GM23338 (cell line): ENCODE measurements around the gene NPY2R. TPM values are rescaled to one million over a fixed set of nuclear protein-coding genes. Genes with fewer than 3 reads are reported as not detected.

Experiments
- ATAC-seq: fragments of 200-7000 bp; cut with Tn5 transposase; 3 replicates; pipeline ENCODE4 v1.9.1; 2020
- DNase-seq: peaks from one replicate; pipeline ENCODE4 v3.0.0-alpha.2; 2015; ENCODE audit warnings: low spot score
- H2AFZ ChIP-seq: fragments of 200-600 bp; sonication (generic); 2 replicates; pipeline ENCODE4 v1.8.0; 2016; ENCODE audit warnings: antibody characterized with exemption, mild to moderate bottlenecking, moderate library complexity
- H3F3A ChIP-seq: fragments of 200-600 bp; sonication (generic); replicated peaks from 2 replicates; pipeline ENCODE4 v1.8.0; 2017; ENCODE audit warnings: antibody characterized with exemption, mixed run types, low read depth
- H3K27ac ChIP-seq: fragments of 200-600 bp; sonication (generic); 2 replicates; pipeline ENCODE4 v1.6.1; 2016; ENCODE audit warnings: low read depth
- H3K27me3 ChIP-seq: fragments of 200-600 bp; sonication (generic); 2 replicates; pipeline ENCODE4 v1.8.0; 2016; ENCODE audit warnings: mild to moderate bottlenecking, mixed run types, moderate library complexity; ENCODE audit not compliant: insufficient read depth
- H3K36me3 ChIP-seq: fragments of 200-600 bp; sonication (generic); 2 replicates; pipeline ENCODE4 v1.8.0; 2016; ENCODE audit warnings: mild to moderate bottlenecking; ENCODE audit not compliant: insufficient read depth
- H3K4me1 ChIP-seq: fragments of 200-600 bp; sonication (generic); 2 replicates; pipeline ENCODE4 v1.8.0; 2016; ENCODE audit warnings: mild to moderate bottlenecking, moderate library complexity; ENCODE audit not compliant: insufficient read depth
- H3K4me2 ChIP-seq: fragments of 200-600 bp; sonication (generic); 2 replicates; pipeline ENCODE4 v1.7.1; 2017; ENCODE audit warnings: mixed run types
- H3K4me3 ChIP-seq: fragments of 200-600 bp; sonication (generic); 2 replicates; pipeline ENCODE4 v1.6.1; 2016; ENCODE audit warnings: mixed run types
- H3K79me2 ChIP-seq: fragments of 200-600 bp; sonication (generic); replicated peaks from 2 replicates; pipeline ENCODE4 v1.8.0; 2017; ENCODE audit warnings: mild to moderate bottlenecking; ENCODE audit not compliant: insufficient read depth
- H3K9me2 ChIP-seq: fragments of 200-600 bp; sonication (generic); 2 replicates; pipeline ENCODE4 v1.8.0; 2017; ENCODE audit not compliant: insufficient read depth
- H4K20me1 ChIP-seq: fragments of 200-600 bp; sonication (generic); replicated peaks from 2 replicates; pipeline ENCODE4 v1.8.0; 2017; ENCODE audit warnings: mild to moderate bottlenecking; ENCODE audit not compliant: insufficient read depth
- H3K27ac Mint-ChIP-seq: 2 replicates; pipeline ENCODE4 v1.8.0; 2020; ENCODE audit warnings: inconsistent platforms, mild to moderate bottlenecking, moderate library complexity, mixed read lengths
- H3K27me3 Mint-ChIP-seq: 3 replicates; pipeline ENCODE4 v1.8.0; 2022; ENCODE audit warnings: low read depth, mild to moderate bottlenecking, moderate library complexity, mixed read lengths, inconsistent platforms; ENCODE audit not compliant: insufficient read depth, poor library complexity
- H3K36me3 Mint-ChIP-seq: 3 replicates; pipeline ENCODE4 v1.8.0; 2021; ENCODE audit warnings: low read depth, mild to moderate bottlenecking, inconsistent platforms, moderate library complexity, mixed read lengths
- H3K4me1 Mint-ChIP-seq: 3 replicates; pipeline ENCODE4 v1.8.0; 2020; ENCODE audit warnings: mild to moderate bottlenecking, inconsistent platforms, mixed read lengths
- H3K4me3 Mint-ChIP-seq: 3 replicates; pipeline ENCODE4 v1.8.0; 2021; ENCODE audit warnings: moderate library complexity, mild to moderate bottlenecking, inconsistent platforms, mixed read lengths
- H3K9me3 Mint-ChIP-seq: 3 replicates; pipeline ENCODE4 v1.8.0; 2020; ENCODE audit warnings: moderate library complexity, mild to moderate bottlenecking, inconsistent platforms, mixed read lengths
- CREB1 ChIP-seq: fragments of 250-450 bp; sonication (Bioruptor Pico); IDR thresholded peaks from 2 replicates; pipeline ENCODE4 v1.5.0; 2020; ENCODE audit warnings: low read depth, mild to moderate bottlenecking, moderate library complexity
- CTCF ChIP-seq, 2 experiments: fragments of 200-600 bp in 1 of 2; sonication (generic) in 1 of 2; conservative IDR thresholded peaks; 2 replicates each; pipeline versions ENCODE4 v1.5.1 to v1.6.1; 2016 to 2017; ENCODE audit warnings: antibody characterized with exemption in 2 of 2, low read depth in 2 of 2, mild to moderate bottlenecking in 2 of 2, moderate library complexity in 1 of 2
- ETS1 ChIP-seq: IDR thresholded peaks from 2 replicates; pipeline ENCODE4 v1.6.1; 2016; ENCODE audit warnings: antibody characterized with exemption
- EZH2 ChIP-seq: fragments of 200-600 bp; sonication (generic); IDR thresholded peaks from one replicate; pipeline ENCODE4 v1.8.0; 2017; ENCODE audit warnings: antibody characterized with exemption, mild to moderate bottlenecking, low read depth; ENCODE audit not compliant: unreplicated experiment
- EZH2phosphoT487 ChIP-seq: fragments of 200-600 bp; sonication (generic); IDR thresholded peaks from one replicate; pipeline ENCODE4 v1.8.1; 2018; ENCODE audit warnings: antibody characterized with exemption; ENCODE audit not compliant: unreplicated experiment
- JUNB ChIP-seq: IDR thresholded peaks from one replicate; pipeline ENCODE4 v1.6.1; 2016; ENCODE audit warnings: antibody characterized with exemption; ENCODE audit not compliant: unreplicated experiment
- NANOG ChIP-seq: IDR thresholded peaks from 2 replicates; pipeline ENCODE4 v1.6.1; 2016; ENCODE audit warnings: antibody characterized with exemption, borderline replicate concordance
- POLR2AphosphoS5 ChIP-seq: IDR thresholded peaks from 2 replicates; pipeline ENCODE4 v1.6.1; 2016; ENCODE audit warnings: antibody characterized with exemption, low read depth
- STAT1 ChIP-seq: IDR thresholded peaks from one replicate; pipeline ENCODE4 v1.6.1; 2016; ENCODE audit warnings: antibody characterized with exemption; ENCODE audit not compliant: unreplicated experiment
- ZNF114 ChIP-seq: fragments of 250-450 bp; sonication (Bioruptor Pico); IDR thresholded peaks from 2 replicates; pipeline ENCODE4 v1.5.0; 2020; ENCODE audit warnings: mild to moderate bottlenecking, moderate library complexity
- ZNF331 ChIP-seq: fragments of 250-450 bp; sonication (Bioruptor Pico); IDR thresholded peaks from 2 replicates; pipeline ENCODE4 v1.5.0; 2020; ENCODE audit warnings: low read depth, mild to moderate bottlenecking, moderate library complexity
- ZNF462 ChIP-seq: fragments of 250-450 bp; sonication (Bioruptor Pico); IDR thresholded peaks from 2 replicates; pipeline ENCODE4 v1.5.0; 2020; ENCODE audit warnings: mild to moderate bottlenecking, moderate library complexity
- polyA plus RNA-seq: library from polyadenylated mRNA; unstranded; fragments of >200 nt; fragmentation: Nextera tagmentation; extraction: Ambion mirVana; gene quantifications from 2 replicates; pipeline ENCODE4 v1.2.1, GENCODE V29; 2016
- total RNA-seq: library from RNA; depleted of rRNA; stranded (reverse); fragments of >200 nt; shearing (Covaris generic); gene quantifications from 2 replicates; pipeline ENCODE4 v1.2.3, GENCODE V29; 2014
- TF ChIP-seq, protein P1 (sequence below): IDR thresholded peaks from one replicate; pipeline ENCODE4 v1.6.1; 2018; ENCODE audit warnings: antibody characterized with exemption; ENCODE audit not compliant: unreplicated experiment

NPY2R gene
- total and polyA plus RNA-seq, 2 experiments from 2014 or later = 0.26 to 0.59 TPM

- Histone ChIP-seq H3K4me2 (no peak overlapping the region), H4K20me1 (no peaks in the 10 kb centered on the region), H3K4me3 (no peak overlapping the region), H3F3A (no peaks in the 10 kb centered on the region), H3K27ac (no peak overlapping the region), H3K9me2 (peaks cover 6% of the 10 kb centered on the region; the same call in 1 of the 2 replicates), H3K27me3 (no peaks in the 10 kb centered on the region), H3K36me3 (no peaks in the 10 kb centered on the region), H2AFZ (no peak overlapping the region), H3K4me1 (no peaks in the 10 kb centered on the region), H3K79me2 (no peaks in the 10 kb centered on the region)
- no peaks in the 10 kb centered on the region for H3K27me3 Mint-ChIP-seq
- DNase-seq = no peak
- H3K36me3 Mint-ChIP-seq = no peaks in the 10 kb centered on the region
- no peak overlapping the region for H3K4me3 Mint-ChIP-seq
- TF ChIP-seq CREB1 (CRISPR knock-in tag) (no peak), JUNB (no peak), CTCF (conservative IDR thresholded peaks at IDR 0.05; ENCODE audit: low read depth in 2 of 2) (no peak), ZNF114 (CRISPR knock-in tag) (no peak), ETS1 (no peak), NANOG (no peak), POLR2AphosphoS5 (no peak), STAT1 (no peak), EZH2 (no peak), ZNF331 (CRISPR knock-in tag) (no peak), ZNF462 (no peak), EZH2phosphoT487 (no peak)
- TF ChIP-seq, protein P1, sequence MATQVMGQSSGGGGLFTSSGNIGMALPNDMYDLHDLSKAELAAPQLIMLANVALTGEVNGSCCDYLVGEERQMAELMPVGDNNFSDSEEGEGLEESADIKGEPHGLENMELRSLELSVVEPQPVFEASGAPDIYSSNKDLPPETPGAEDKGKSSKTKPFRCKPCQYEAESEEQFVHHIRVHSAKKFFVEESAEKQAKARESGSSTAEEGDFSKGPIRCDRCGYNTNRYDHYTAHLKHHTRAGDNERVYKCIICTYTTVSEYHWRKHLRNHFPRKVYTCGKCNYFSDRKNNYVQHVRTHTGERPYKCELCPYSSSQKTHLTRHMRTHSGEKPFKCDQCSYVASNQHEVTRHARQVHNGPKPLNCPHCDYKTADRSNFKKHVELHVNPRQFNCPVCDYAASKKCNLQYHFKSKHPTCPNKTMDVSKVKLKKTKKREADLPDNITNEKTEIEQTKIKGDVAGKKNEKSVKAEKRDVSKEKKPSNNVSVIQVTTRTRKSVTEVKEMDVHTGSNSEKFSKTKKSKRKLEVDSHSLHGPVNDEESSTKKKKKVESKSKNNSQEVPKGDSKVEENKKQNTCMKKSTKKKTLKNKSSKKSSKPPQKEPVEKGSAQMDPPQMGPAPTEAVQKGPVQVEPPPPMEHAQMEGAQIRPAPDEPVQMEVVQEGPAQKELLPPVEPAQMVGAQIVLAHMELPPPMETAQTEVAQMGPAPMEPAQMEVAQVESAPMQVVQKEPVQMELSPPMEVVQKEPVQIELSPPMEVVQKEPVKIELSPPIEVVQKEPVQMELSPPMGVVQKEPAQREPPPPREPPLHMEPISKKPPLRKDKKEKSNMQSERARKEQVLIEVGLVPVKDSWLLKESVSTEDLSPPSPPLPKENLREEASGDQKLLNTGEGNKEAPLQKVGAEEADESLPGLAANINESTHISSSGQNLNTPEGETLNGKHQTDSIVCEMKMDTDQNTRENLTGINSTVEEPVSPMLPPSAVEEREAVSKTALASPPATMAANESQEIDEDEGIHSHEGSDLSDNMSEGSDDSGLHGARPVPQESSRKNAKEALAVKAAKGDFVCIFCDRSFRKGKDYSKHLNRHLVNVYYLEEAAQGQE = no peak
- H3K9me3 Mint-ChIP-seq = no peaks in the 10 kb centered on the region
- H3K4me1 Mint-ChIP-seq = no peaks in the 10 kb centered on the region
- no peak overlapping the region for H3K27ac Mint-ChIP-seq
- no peak for ATAC-seq
Observed at GRCh38 chr4:155220025-155220424, 11.6 kb downstream of the NPY2R start.
